ENCODE results near the gene CEP128. TPM values are rescaled to one million over a fixed set of nuclear protein-coding genes. Genes with fewer than 3 reads are reported as not detected.

Gene CEP128
- total RNA-seq, 1 experiment from 2014 or later: 10.6 TPM

- Histone ChIP-seq H3K36me3 (replicated peaks; ENCODE audit: control insufficient read depth, insufficient read depth, low read length) (no peaks in the 10 kb centered on the region), H3K27me3 (ENCODE audit: control insufficient read depth, insufficient read depth, low read length) (no peaks in the 10 kb centered on the region), H3K4me3 (ENCODE audit: insufficient read depth, low read depth, low read length) (no peak overlapping the region)
- no peak for DNase-seq
These were observed 397.2 kb downstream of the CEP128 start for GRCh38 chr14:80544366-80544765.

GRCh38 chr14:80543211-80543610 lies 398.3 kb downstream of the CEP128 start:
- DNase-seq: no peak
- Histone ChIP-seq H3K27me3 (ENCODE audit: control insufficient read depth, insufficient read depth, low read length) (no peaks in the 10 kb centered on the region), H3K4me3 (ENCODE audit: insufficient read depth, low read depth, low read length) (no peak overlapping the region), H3K36me3 (replicated peaks; ENCODE audit: control insufficient read depth, insufficient read depth, low read length) (no peaks in the 10 kb centered on the region)

- Histone ChIP-seq H3K36me3 (replicated peaks; ENCODE audit: control insufficient read depth, insufficient read depth, low read length) (no peaks in the 10 kb centered on the region), H3K27me3 (ENCODE audit: control insufficient read depth, insufficient read depth, low read length) (no peaks in the 10 kb centered on the region), H3K4me3 (ENCODE audit: insufficient read depth, low read depth, low read length) (no peak overlapping the region)
- DNase-seq: no peak
These were observed 402.7 kb downstream of the CEP128 start for GRCh38 chr14:80538633-80539375.

GRCh38 chr14:80537626-80538025 lies 403.9 kb downstream of the CEP128 start:
- Histone ChIP-seq H3K36me3 (replicated peaks; ENCODE audit: control insufficient read depth, insufficient read depth, low read length) (no peaks in the 10 kb centered on the region), H3K27me3 (ENCODE audit: control insufficient read depth, insufficient read depth, low read length) (no peaks in the 10 kb centered on the region), H3K4me3 (ENCODE audit: insufficient read depth, low read depth, low read length) (no peak overlapping the region)
- no peak for DNase-seq

- Histone ChIP-seq H3K27me3 (ENCODE audit: control insufficient read depth, insufficient read depth, low read length) (no peaks in the 10 kb centered on the region), H3K4me3 (ENCODE audit: insufficient read depth, low read depth, low read length) (no peak overlapping the region), H3K36me3 (replicated peaks; ENCODE audit: control insufficient read depth, insufficient read depth, low read length) (no peaks in the 10 kb centered on the region)
- no peak for DNase-seq
These were observed 405.1 kb downstream of the CEP128 start for GRCh38 chr14:80536456-80536855.

GRCh38 chr14:80535171-80535570 lies 406.4 kb downstream of the CEP128 start:
- Histone ChIP-seq H3K36me3 (replicated peaks; ENCODE audit: control insufficient read depth, insufficient read depth, low read length) (no peaks in the 10 kb centered on the region), H3K4me3 (ENCODE audit: insufficient read depth, low read depth, low read length) (no peak overlapping the region), H3K27me3 (ENCODE audit: control insufficient read depth, insufficient read depth, low read length) (no peaks in the 10 kb centered on the region)
- no peak for DNase-seq

GRCh38 chr14:80523518-80524117 lies 417.9 kb downstream of the CEP128 start:
- no peak for DNase-seq
- H3K4me3 ChIP-seq (ENCODE audit: insufficient read depth, low read depth, low read length): no peak overlapping the region
- H3K27me3 ChIP-seq (ENCODE audit: control insufficient read depth, insufficient read depth, low read length): no peaks in the 10 kb centered on the region
- H3K36me3 ChIP-seq (replicated peaks; ENCODE audit: control insufficient read depth, insufficient read depth, low read length): no peaks in the 10 kb centered on the region

- no peaks in the 10 kb centered on the region for H3K27me3 ChIP-seq (ENCODE audit: control insufficient read depth, insufficient read depth, low read length)
- no peaks in the 10 kb centered on the region for H3K36me3 ChIP-seq (replicated peaks; ENCODE audit: control insufficient read depth, insufficient read depth, low read length)
- DNase-seq: no peak
These were observed 418.6 kb downstream of the CEP128 start for GRCh38 chr14:80522936-80523335.

GRCh38 chr14:80522411-80522810 lies 419.1 kb downstream of the CEP128 start:
- H3K27me3 ChIP-seq (ENCODE audit: control insufficient read depth, insufficient read depth, low read length): no peaks in the 10 kb centered on the region
- no peak for DNase-seq
- no peaks in the 10 kb centered on the region for H3K36me3 ChIP-seq (replicated peaks; ENCODE audit: control insufficient read depth, insufficient read depth, low read length)
- H3K4me3 ChIP-seq (ENCODE audit: insufficient read depth, low read depth, low read length): no peak overlapping the region

More at GRCh38 chr14:80522936-80523335, 418.6 kb downstream of the CEP128 start:
- no peak overlapping the region for H3K4me3 ChIP-seq (ENCODE audit: insufficient read depth, low read depth, low read length)

GRCh38 chr14:80521456-80521855 lies 420.1 kb downstream of the CEP128 start:
- no peak overlapping the region for H3K4me3 ChIP-seq (ENCODE audit: insufficient read depth, low read depth, low read length)
- no peaks in the 10 kb centered on the region for H3K27me3 ChIP-seq (ENCODE audit: control insufficient read depth, insufficient read depth, low read length)
- DNase-seq: no peak
- H3K36me3 ChIP-seq (replicated peaks; ENCODE audit: control insufficient read depth, insufficient read depth, low read length): no peaks in the 10 kb centered on the region

- H3K27me3 ChIP-seq (ENCODE audit: control insufficient read depth, insufficient read depth, low read length): no peaks in the 10 kb centered on the region
- no peak overlapping the region for H3K4me3 ChIP-seq (ENCODE audit: insufficient read depth, low read depth, low read length)
- H3K36me3 ChIP-seq (replicated peaks; ENCODE audit: control insufficient read depth, insufficient read depth, low read length): no peaks in the 10 kb centered on the region
- no peak for DNase-seq
These were observed 422.5 kb downstream of the CEP128 start for GRCh38 chr14:80519002-80519401.

GRCh38 chr14:80518173-80518572 lies 423.4 kb downstream of the CEP128 start:
- DNase-seq: no peak
- Histone ChIP-seq H3K4me3 (ENCODE audit: insufficient read depth, low read depth, low read length) (no peak overlapping the region), H3K36me3 (replicated peaks; ENCODE audit: control insufficient read depth, insufficient read depth, low read length) (no peaks in the 10 kb centered on the region)

GRCh38 chr14:80507292-80507869 lies 434.2 kb downstream of the CEP128 start:
- no peak for DNase-seq
- Histone ChIP-seq H3K36me3 (replicated peaks; ENCODE audit: control insufficient read depth, insufficient read depth, low read length) (no peaks in the 10 kb centered on the region), H3K4me3 (ENCODE audit: insufficient read depth, low read depth, low read length) (no peak overlapping the region), H3K27me3 (ENCODE audit: control insufficient read depth, insufficient read depth, low read length) (no peaks in the 10 kb centered on the region)

More at GRCh38 chr14:80518173-80518572, 423.4 kb downstream of the CEP128 start:
- no peaks in the 10 kb centered on the region for H3K27me3 ChIP-seq (ENCODE audit: control insufficient read depth, insufficient read depth, low read length)

- Histone ChIP-seq H3K4me3 (ENCODE audit: insufficient read depth, low read depth, low read length) (no peak overlapping the region), H3K27me3 (ENCODE audit: control insufficient read depth, insufficient read depth, low read length) (no peaks in the 10 kb centered on the region), H3K36me3 (replicated peaks; ENCODE audit: control insufficient read depth, insufficient read depth, low read length) (no peaks in the 10 kb centered on the region)
- DNase-seq: no peak
These were observed 436.8 kb downstream of the CEP128 start for GRCh38 chr14:80504781-80505180.

- H3K4me3 ChIP-seq (ENCODE audit: insufficient read depth, low read depth, low read length): no peak overlapping the region
- DNase-seq: no peak
- no peaks in the 10 kb centered on the region for H3K36me3 ChIP-seq (replicated peaks; ENCODE audit: control insufficient read depth, insufficient read depth, low read length)
- no peaks in the 10 kb centered on the region for H3K27me3 ChIP-seq (ENCODE audit: control insufficient read depth, insufficient read depth, low read length)
These were observed 443.0 kb downstream of the CEP128 start for GRCh38 chr14:80498533-80498932.
